Iris pigment epithelial cell (primary cell): ENCODE results near the gene USP47.

ENCODE experiments used
- DNase-seq: peaks from one replicate; pipeline ENCODE4 v3.0.0-alpha.2; 2011; ENCODE audit warnings: low read depth

The USP47 gene

GRCh38 chr11:11942668-11943067, 100.9 kb downstream of the USP47 start:
- no peak for DNase-seq

- no peak for DNase-seq
Observed at GRCh38 chr11:11944444-11944843, 102.7 kb downstream of the USP47 start.

- peak; percentile 67 for DNase-seq
Observed at GRCh38 chr11:11946180-11946579, 104.4 kb downstream of the USP47 start.

GRCh38 chr11:11946878-11947277, 105.1 kb downstream of the USP47 start:
- DNase-seq = no peak

- no peak for DNase-seq
Observed at GRCh38 chr11:11947825-11948224, 106.1 kb downstream of the USP47 start.

- no peak for DNase-seq
Observed at GRCh38 chr11:11948242-11948947, 106.6 kb downstream of the USP47 start.

GRCh38 chr11:11949482-11949881, 107.7 kb downstream of the USP47 start:
- no peak for DNase-seq

- DNase-seq = no peak
Observed at GRCh38 chr11:11952036-11952435, 110.3 kb downstream of the USP47 start.

- no peak for DNase-seq
Observed at GRCh38 chr11:11956006-11956405, 114.2 kb downstream of the USP47 start.

GRCh38 chr11:11958403-11959231, 116.8 kb downstream of the USP47 start:
- no peak for DNase-seq

GRCh38 chr11:11959601-11960000, 117.8 kb downstream of the USP47 start:
- DNase-seq = no peak

- no peak for DNase-seq
Observed at GRCh38 chr11:11960687-11961086, 118.9 kb downstream of the USP47 start.

- no peak for DNase-seq
Observed at GRCh38 chr11:11961399-11962028, 119.7 kb downstream of the USP47 start.

- no peak for DNase-seq
Observed at GRCh38 chr11:11963067-11963466, 121.3 kb downstream of the USP47 start.

- no peak for DNase-seq
Observed at GRCh38 chr11:11963842-11964773, 122.3 kb downstream of the USP47 start.

GRCh38 chr11:11964774-11965150, 123.0 kb downstream of the USP47 start:
- DNase-seq = no peak

- DNase-seq = no peak
Observed at GRCh38 chr11:11965192-11965591, 123.4 kb downstream of the USP47 start.

GRCh38 chr11:11965656-11966353, 124.0 kb downstream of the USP47 start:
- no peak for DNase-seq

GRCh38 chr11:11966354-11966741, 124.6 kb downstream of the USP47 start:
- no peak for DNase-seq

- no peak for DNase-seq
Observed at GRCh38 chr11:11966826-11967668, 125.3 kb downstream of the USP47 start.
